HG03521 (cell line): ENCODE results near the gene TRA2B.

Experiments
- ATAC-seq: cut with Tn5 transposase; IDR thresholded peaks from one replicate; pipeline ENCODE4 v1.9.1; 2021; ENCODE audit warnings: mild to moderate bottlenecking, moderate library complexity; ENCODE audit not compliant: unreplicated experiment

Gene TRA2B

DNA sequence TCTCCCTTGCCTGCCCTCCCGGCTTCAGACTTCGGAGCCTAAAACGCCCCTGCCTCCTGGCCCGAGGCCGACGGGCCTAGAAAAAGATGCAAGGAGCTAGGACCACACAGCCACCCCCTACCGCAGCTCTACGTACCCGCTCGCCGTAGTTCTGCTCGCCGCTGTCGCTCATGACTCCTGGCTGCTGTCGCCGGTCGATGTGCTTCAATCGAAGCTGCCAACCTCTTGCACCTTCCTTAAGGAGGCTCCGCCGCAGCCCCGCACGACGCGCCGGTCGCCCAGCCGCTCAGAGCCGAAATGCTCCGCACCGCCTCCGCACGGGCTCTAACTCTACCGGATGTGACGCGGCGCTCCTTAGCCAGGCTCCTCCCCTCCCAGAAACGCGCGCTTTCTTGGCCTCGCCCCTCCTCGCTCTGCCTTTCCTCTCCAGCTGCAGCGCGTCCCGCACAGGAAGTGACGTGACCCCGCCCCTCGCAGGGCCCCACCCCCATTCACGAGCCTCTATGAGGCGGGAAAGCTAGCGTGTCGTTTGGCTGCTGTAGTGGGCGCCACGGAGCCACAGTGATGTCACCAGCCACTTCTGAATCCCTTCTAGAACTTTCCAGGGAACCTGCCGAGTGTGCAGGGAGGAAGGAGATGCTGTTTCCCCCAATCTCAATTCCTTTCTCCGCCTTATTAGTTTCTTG lies at the start of gene TRA2B:
Gene TRA2B, minus strand, starts transcription at position 326 of the 686 bp plus-strand sequence. Its CDS starts 154 bp downstream, at position 172.
- ATAC-seq, result peak; percentile 94

DNA sequence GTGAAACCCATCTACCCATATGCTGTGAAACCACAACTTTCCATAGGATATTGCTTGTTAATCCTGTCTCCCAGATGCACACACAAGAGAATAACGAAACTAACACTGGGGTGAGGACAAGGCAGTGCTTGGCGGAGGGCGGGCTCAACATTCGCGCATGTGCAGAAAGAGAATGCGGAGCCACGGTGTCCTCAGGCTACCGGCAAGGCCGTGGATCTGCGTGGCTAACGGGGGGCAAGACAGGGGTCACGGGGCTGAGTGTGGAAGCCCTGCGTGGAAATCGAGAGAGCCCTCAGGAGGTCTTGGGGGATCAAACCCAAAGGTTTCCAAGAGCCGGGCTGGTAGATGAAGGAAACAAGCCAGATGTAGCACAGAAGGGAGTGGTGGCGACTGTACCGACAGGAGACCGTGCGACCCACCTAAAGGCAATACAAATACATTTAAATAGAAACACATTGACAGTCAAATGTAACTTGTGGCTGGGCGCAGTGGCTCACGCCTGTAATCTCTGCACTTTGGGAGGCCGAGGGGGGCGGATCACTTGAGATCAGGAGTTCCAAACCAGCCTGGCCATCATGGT lies 48.5 kb upstream of the TRA2B start:
- no peak for ATAC-seq

DNA sequence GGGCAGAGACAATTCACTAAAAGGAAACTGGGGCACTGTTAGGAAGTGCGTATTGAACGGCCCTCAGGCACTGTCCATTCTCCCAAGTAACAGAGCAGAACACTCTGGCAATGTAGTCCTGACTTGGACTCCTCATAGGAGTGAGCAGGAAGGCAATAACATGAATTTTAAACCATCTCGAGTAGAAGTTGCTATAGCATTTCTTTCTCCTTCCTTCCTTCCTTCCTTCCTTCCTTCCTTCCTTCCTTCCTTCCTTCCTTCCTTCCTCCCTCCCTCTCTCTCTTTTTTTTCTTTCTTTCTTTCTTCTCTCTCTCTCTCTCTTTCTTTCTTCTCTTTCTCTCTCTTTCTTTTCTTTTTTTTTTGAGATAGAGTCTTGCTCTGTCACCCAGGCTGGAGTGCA lies 46.4 kb upstream of the TRA2B start:
- no peak for ATAC-seq

DNA sequence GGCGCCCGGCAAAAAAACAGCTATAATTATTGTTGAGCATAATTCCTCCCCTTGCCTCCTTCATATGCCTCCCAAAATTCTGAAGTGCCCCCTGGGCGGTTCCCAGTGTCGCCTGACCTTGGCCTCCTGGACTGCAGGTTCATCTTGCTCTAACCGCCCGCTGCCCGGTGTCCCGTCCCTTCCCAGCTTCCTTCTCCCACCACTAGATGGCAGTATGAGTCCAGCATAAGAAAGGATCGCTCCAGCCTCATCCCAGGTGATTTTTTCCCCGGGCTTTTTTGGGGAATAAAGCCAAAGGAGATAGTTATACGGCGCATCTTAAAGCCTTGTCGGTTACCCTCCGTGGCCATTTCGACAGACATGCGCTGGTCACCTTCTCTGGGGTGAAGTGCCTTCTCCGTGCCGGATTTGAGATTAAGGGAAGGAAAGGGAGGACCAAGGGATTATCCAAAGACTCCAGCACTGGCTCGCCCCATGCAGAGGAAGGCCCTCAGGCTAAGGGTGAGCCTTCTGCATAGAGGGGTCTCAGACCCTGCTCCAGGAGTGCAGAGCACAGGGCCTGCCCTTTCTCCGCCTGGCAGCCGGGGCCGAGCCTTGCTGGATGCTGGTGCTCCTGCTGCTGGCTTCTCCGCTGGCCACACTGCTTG lies 45.8 kb upstream of the TRA2B start:
- ATAC-seq, result no peak

DNA sequence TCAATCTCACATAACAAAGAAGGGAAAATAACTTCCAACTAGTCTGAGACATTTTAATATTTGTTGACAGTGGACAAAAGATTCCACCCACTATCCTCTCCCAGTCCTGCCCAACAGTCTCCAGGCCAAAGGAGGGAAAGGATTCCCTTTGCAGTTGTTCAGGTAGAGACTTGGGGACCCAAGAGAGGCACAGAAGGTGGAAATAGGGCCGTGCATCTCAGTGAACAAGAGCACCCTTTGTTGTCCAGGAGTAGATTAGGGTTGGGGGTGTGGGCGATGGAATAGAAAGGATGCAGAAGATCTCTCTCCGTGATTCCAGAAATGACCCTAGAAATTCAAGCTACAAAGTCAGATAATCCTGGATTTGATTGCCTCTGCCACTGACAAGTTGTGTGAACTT lies 44.8 kb upstream of the TRA2B start:
- no peak for ATAC-seq

DNA sequence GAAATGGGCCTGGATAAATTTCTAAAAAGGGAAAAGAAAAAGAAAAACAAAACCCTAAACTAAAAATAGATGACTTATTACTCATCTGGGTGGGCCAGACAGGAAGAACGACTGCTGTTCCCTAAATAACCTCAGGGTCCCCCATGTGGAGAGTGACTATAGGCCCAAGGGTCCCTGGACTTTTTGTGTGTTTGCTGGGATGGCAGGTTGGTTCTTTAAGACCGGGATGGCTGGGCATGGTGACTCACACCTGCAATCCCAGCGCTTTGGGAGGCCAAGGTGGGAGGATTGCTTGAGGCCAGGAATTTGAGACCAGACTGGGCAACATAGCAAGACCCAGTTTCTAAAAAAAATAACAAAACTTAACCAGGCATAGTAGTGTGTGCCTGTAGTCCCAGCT lies 43.8 kb upstream of the TRA2B start:
- ATAC-seq, result no peak

DNA sequence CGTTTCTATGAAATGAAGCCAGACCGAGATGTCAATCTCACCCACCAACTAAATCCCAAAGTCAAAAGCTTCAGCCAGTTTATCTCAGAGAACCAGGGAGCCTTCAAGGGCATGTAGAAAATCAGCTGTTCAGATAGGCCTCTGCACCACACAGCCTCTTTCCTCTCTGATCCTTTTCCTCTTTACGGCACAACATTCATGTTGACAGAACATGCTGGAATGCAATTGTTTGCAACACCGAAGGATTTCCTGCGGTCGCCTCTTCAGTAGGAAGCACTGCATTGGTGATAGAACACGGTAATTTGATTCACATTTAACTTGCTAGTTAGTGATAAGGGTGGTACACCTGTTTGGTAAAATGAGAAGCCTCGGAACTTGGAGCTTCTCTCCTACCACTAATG lies 41.9 kb upstream of the TRA2B start:
- ATAC-seq, result no peak

DNA sequence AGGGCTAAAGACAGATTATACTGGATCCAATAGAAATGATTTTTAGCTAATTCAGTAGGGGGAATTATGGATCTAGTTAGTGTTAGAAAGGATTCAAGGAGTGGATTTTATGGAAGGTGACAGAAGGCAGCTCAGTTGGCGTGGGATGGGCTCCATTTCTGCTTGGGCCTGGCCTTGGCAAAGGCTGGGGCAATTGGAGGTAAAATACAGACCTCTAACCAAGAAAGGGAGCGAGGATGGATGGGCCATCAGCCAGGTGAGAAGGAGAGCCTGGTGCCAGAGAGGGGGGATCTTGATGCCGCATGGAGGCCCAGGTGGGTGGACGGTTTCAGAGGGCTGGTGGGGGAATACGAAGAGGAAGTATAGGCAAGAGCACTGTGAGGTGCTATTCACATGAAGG lies 40.7 kb upstream of the TRA2B start:
- ATAC-seq, result no peak

DNA sequence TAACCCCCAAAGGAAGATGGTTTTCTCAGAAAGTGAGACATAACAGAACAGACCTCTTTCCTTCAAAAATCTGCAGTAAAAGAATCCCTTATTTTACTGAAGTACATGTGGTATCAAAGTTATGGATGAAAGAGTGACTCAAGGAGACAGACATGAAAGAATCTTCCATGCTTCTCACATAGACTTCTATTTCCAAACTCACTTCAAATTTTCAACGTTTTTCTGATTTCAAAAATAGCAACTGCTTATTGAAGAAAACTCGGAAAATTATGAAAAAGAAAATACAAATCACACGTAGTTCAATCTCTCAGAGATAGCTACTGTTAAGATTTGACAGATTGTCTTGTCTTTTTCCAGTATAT lies 39.8 kb upstream of the TRA2B start:
- no peak for ATAC-seq

DNA sequence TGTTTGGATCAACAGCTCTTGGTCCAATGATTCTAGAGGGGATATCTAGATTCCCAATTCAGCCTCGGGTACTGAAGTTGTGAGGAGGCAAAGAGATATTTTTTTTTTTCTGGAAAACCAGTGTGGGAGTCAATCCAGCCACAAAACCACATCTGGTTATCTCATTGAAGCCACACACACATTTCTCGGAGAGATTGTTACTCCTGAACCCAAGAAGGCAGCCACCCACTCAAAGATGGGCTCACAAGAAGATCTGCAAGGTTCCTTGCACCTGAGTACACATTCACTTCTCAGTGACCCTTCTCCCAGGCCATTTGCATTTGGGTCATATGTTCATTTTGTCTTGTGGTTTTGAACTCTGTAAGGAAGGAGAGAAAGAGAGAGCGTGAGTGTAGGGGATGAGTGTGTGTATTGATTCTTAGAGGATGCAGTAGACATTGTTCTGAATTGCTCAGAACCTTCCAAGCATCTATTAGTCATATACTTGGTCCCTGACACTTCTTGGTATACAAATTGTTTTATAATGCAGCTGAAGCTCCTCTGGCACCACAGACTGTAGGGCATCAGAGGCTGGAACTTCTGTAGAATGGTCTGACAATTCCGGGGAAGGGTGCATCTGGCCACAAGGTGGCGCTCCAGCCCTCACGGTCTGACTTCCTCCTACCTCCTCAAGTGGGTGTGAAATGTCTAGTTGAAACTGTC lies 39.3 kb upstream of the TRA2B start:
- peak; percentile 81 for ATAC-seq

DNA sequence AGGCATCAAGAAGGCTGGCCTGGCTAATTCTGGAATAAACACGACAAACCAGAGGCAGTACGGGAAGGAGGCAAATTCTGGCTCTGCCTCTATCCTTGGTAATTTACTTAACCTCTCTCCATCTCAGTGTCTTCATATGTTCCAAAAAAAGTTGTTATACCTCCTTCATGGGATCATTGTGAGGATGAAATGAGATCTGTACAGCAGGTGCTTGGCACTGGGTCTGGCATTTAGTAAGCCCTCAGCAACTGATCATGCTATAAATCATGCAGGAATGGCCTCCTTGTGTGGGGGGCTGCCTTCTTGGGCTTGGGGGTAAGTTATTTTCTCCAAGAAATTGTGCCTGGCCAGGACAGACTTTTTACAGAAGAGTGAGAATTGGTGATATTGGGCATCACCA lies 38.3 kb upstream of the TRA2B start:
- ATAC-seq, result no peak

DNA sequence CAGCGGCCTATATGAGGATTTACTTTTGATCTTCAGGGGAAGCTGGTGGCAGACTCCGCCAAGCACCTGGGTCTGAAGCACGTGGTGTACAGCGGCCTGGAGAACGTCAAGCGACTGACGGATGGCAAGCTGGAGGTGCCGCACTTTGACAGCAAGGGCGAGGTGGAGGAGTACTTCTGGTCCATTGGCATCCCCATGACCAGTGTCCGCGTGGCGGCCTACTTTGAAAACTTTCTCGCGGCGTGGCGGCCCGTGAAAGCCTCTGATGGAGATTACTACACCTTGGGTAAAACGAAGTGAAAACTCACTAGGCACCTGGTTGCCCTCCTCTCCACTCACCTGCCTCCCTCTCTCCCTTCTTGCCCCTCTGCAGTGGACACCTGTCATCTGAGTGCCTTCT lies 33.8 kb upstream of the TRA2B start:
- no peak for ATAC-seq

DNA sequence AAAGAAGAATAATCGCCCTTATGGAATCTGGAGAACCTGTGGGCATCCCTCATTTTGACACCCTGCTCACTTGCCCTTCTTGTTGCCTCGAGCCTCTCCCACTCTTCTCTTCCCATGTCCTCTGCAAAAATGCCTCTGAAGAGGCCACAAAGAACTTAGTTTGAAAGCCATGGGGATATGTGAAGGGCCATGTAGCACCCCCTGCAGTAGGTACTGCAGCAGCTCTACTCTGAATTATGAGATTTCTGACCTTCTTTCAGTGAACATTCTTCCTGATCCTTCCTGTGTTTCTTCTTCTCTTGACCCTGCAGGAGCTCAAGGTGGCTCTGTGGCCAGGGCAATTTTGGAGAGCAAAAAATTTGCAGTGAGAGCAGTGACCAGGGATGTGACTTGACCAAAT lies 30.4 kb upstream of the TRA2B start:
- ATAC-seq, result no peak

DNA sequence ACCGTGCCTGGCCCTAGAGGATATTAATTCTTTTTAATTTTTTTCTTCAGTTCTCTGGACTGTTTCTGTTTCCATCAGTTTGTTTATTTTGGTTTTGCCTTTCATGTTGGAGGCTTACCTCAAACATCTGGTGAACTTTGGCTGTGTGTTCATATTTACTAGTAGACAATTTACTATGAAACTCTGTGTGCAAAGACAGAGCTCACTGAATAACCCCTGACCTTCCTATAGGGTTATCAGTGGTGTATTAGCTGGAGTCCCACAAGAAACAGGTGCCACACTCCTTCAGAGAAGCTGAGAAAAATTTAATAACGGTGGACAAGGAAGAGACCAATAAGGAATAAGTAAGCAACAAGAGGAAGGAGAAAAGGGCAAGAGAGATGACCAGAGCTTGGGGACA lies 28.8 kb upstream of the TRA2B start:
- ATAC-seq, result no peak

DNA sequence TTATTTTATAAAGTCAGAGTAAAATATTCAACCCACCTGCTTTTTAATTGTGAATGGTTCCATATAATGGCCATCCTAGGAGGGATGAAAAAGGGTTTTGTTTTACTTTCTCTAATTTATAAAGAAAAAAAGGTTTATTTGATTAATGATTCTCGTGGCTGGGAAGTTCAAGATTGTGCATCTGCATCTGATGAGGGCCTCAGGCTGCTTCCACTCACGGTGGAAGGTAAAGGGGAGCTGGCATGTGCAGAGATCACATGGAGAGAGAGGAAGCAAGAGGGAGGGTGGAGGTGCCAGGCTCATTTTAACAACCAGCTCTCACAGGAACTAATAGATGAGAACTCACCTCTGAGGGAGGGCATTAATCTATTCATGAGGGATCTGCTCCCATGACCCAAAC lies 27.7 kb upstream of the TRA2B start:
- ATAC-seq, result no peak

DNA sequence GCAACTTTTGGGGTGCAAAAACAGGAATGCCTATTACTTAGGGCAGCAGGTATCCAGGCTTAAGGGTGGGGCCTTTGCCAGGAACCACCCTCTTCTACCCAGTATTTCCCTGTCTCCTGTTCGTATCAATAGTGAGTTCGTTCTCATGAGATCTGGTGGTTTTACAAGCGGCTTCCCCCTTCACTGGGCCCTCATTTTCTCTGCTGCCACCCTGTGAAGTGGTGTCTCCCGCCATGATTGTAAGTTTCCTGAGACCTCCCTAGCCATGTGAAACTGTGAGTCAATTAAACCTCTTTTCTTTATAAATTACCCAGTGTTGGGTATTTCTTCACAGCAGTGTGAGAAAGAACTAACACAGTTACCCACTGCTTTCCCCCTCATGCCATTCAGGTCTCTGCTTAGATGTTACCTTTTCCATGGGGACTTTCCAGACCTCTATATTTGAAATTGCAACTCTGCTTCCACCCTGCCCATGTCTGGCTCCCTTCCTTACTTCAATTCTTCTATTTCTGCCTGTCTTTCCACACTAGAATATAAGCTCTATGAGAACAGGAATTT lies 23.9 kb upstream of the TRA2B start:
- ATAC-seq, result no peak

DNA sequence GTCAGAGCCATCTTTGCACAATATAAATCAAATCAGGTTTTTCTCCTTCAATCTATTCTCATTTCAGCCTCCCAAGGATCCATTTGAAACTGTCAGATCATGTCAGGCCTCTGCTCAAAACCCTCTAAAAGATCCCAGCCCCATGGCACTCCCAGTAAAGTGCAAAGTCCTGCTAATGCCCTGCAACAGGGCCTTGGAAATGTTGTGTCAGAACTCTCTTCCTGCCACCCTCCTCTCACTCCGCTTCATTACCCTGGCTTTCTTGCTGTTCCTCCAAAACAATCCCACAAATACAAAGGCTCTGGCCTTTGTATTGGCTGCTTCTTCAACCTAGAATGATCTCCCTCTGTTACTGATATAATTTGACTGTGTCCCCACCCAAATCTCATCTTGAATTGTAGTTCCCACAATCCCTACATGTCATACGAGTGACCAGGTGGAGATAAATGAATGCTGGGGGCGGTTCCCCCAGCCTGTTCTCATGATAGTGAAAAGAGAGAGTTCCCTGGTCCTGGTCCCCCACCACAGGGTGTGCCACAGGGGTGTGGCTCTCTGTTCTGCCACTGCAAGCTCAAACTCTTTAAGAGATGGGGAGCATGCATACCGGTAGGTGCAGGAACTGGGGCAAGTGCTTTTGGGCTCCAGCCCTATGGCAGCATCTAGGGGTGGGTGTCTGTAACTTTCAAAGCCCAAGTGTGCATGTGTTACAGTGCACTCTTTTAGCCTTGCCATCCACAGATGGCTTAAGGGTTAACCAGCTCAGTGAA lies 22.9 kb upstream of the TRA2B start:
- no peak for ATAC-seq

DNA sequence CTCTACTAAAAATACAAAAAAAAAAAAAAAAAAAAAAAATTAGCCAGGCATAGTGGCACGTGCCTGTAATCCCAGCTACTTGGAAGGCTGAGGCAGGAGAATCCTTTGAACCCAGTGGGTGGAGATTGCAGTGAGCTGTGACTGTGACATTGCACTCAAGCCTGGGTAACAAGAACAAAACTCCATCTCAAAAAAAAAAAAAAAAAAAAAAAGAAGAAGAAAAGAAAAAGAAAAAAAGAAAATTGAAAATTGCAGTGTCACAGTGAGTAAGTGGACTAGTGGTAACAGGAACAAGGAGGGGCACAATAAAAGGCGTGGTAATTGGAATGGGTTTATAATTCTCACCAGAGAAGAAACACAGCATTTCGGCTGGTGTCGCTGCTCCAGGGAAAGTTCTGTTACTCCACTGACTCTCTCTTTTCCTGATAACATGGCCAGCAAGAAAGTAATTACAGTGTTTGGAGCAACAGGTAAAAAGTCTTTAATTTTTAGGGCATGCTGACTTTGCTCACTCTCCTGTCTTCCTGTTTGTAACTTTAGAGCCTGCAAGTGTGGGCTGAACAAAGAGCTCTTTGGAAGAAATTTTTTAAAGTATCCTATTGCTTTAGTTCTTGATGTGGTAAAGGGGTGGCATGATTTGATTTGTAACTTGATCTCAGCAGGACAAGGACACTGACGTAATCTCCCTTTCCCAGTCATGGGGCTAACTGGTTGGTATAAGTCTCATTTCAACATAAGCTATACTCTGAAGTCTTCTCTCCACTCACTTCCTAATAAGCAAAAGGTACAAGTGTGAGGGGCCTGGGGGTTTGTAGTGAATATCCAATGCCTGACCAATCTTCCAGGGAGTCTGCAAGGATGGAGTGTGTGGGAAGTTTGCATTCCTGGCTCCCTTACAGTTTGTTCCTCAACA lies 22.1 kb upstream of the TRA2B start:
- no peak for ATAC-seq

DNA sequence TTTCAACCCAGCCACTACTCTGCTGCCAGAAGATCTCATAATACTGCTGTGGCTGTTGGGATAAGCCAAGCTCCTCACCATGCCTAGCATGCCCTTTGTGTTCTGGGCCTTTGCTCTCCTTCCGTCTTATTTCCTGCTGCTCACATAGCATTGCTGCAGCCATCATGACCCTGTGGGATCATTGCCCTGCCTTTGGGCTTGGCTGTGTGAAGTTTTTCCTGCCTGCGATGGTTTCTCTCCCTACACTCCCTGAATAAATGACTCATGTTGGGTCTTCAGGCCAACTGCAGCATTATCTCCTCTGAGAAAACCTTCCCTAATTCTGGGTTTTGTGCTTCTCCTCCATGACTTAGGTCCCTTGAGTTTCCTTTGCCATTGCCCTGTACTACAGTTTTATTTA lies 20.8 kb upstream of the TRA2B start:
- ATAC-seq, result no peak

DNA sequence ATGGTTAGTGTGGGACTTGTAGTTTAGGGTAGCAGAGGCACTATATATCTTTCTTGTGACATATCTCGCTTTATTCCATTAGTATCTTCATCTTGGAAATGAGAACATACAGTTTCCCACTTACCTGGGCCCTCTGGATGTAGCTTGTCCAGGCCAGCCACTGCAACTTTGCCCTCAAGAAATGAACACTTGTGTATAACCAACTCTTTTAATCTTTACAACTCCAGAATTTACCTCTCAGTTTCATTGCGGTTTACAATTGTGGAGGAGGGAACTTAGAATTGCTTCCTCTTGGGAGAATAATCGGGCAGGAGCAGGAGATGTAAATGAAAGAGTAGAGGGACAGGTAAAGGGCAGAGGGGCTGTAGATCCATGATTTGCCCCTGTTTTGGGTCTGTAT lies 18.4 kb upstream of the TRA2B start:
- ATAC-seq, result no peak
